CD1c-positive myeloid dendritic cell (primary cell): Measurements from ENCODE around the gene SYT17.
A peak's percentile ranks its signal among the peaks of the same experiment; 100 is the strongest.

Experiments used
- DNase-seq: peaks from one replicate; pipeline ENCODE4 v3.0.0-alpha.2; 2016; ENCODE audit errors: extremely low spot score

SYT17 gene

DNA sequence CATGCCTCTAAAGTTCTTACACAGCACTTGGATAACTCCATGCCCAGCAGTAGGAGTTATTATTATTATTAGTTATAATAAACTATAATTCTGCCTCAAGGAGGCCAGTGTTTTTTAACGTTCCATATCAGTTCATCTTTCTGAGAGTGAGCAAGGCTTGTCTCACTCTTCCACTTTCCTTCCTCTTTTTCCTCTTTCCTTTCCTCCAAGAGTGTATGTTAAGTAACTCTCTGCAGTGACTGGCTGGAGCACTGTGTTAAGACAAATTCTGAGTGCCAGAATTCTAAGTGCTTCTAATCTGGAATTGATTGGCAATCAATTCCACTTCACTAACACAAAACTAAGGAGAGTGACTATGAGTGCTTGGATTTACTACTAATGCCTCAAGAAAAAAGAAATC, 133.9 kb downstream of the SYT17 start:
- DNase-seq, result no peak

GRCh38 chr16:19304750-19305149, 136.7 kb downstream of the SYT17 start:
- DNase-seq, result peak; percentile 84

DNA sequence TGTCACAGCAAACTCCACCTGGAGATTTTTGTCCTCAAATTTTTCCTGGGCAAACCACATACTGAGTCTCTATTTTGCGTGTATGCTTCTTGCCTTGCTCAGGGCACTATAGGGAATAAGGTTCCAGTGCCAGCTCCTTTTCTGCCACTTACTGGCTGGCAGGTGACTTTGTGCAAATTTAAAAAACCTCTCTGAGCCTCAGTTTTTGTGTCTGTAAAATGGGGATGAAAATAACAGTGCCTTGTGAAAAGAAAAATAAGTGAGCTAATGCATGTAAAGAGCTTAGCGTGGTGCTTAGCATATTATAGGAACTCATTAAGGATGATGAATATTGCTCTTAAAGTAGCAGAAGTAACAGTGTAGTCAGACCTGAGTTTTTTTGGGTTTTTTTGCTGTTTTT, 137.4 kb downstream of the SYT17 start:
- no peak for DNase-seq

DNA sequence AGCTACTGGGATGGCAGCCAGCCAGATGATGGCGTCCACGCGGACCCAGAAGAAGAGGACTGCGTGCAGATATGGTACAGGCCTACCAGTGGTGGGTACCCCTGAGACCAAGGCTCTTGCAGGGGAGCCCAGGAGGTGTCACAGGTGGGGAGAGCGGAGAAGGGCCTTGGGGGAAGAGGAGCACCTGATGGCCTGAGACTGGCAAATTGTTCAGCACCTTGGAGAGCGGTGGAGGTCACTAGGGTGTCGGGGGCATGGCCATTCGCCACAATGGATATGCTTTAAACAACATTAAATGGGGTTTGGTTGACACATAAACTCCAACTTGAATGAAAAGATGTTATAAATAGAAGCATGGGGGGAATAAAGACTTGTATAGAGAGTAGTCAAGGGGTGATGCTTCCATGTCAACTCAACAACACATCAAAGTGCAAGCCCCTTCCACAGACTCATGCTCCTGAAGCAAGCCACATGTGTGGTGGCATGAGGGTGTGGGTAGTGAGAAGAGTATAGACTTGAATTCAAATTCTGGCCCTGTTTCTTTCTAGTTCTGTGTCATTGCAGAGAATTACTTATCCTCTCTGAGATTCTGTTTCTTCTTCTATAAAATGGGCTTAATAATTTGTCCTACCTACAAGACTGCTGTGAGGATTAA, 139.7 kb downstream of the SYT17 start:
- DNase-seq, result no peak

DNA sequence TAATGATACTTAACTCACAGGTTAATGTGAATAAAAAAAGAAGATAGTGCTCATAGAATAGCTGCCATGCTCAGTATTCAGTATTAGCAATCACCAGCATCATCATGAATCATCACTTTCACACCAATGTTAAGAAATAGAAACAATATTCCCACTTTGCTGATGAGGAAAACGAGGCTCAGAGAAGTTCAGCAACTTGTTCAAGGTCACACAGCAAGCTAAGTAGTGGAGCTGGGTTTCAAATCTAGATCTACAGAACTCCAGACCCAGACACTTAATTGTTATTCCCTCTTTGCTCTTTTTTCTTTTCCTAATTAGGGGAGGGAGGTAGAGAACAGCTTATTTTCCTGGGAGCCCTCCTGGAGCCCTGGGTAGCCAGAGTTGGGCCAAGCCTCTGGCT, 140.4 kb downstream of the SYT17 start:
- no peak for DNase-seq

- DNase-seq, result no peak
Measured at GRCh38 chr16:19309178-19309577, 141.1 kb downstream of the SYT17 start.

DNA sequence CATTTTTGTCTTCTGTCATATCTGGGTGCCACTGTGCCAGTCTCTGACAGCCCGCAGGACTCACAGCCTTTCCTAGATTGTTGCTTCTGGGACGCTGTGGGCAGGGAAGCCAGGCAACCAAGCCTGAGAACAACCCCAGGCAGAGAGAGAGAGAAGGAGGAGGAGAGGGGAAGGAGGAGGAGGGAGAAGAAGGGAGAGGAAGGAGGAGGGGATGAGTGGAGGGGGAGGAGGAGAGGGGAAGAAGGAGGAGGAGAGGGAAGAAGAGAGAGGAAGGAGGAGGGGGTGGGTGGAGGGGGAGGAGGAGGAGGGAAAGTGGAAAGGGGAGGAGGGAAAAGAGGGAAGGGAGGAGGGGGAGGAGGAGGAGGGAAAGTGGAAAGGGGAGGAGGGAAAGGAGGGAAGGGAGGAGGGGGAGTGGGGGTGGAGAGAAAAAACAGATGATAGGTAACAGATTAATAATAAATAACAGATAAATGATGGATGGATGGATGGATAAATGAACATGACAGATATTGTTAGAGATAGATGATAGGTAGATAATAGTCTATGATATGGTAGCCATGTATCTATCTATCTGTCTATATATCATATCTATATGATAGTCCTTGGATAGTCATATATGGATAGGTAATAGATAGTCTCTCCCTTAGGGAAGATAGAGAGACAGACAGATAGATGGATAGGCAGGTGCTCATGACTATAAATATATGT, 146.8 kb downstream of the SYT17 start:
- DNase-seq, result no peak

DNA sequence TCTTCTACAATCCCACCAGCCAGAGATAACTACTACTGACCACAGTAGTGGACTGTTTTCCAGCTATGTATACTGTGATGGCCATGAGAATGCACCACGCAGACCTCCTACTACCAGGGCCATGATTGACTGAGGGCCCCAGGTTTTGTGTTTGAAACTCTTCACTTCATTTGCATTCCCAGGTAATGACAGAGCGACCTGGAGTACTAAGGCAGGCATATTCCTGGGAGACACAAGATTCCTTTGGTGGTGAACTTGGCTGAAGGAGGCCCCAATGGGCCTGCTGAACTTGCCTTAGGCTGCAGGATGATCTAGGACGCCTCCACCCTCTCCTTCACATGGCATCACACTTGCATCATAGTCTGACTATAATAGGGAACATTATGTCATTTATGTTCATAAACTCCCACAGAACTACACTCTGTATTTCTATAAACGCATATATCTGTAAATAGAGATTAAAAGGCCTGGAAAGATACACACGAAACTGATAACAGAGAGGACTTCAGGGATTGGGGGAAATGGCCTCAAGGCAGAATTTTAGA, 147.9 kb downstream of the SYT17 start:
- no peak for DNase-seq

DNA sequence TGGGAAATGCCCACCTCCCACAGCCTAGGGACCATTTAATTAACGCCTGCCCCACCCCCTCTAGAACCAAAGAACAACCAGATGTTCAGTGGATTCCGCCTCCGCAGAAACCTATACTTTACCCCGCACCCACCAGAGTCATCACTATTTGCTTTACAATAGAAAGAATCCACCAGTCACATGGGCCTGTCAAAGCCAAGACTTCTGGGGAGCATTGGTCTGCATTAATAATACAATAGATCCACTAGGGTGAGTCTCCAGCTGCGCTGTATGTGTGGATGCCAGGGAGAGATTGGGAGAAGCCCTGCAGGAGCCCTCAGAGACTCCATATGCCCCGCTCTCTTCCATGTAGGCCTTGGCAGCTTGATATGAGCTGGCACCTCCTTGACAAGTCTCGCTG, 148.8 kb downstream of the SYT17 start:
- DNase-seq, result no peak
